HepG2 (cell line): ENCODE measurements around the gene SERPINA9. TPM values are rescaled to one million over a fixed set of nuclear protein-coding genes. Genes with fewer than 3 reads are reported as not detected.

ENCODE experiments used
- FOXO1 ChIP-seq: sonication (generic); formaldehyde crosslinking; IDR thresholded peaks from 2 replicates; pipeline ENCODE4 v1.4.0; 2020; ENCODE audit warnings: missing genetic modification reagents
- GABPB1 ChIP-seq: IDR thresholded peaks from 2 replicates; pipeline ENCODE4 v1.6.1; 2016; ENCODE audit warnings: mild to moderate bottlenecking, missing genetic modification reagents, moderate library complexity, missing compliant biosample characterization
- HNRNPLL ChIP-seq: fragments of 200-400 bp; formaldehyde crosslinking; IDR thresholded peaks from 2 replicates; pipeline ENCODE4 v1.6.1; 2017; ENCODE audit warnings: mild to moderate bottlenecking, low read depth, low read length; ENCODE audit not compliant: poor library complexity, severe bottlenecking
- MAFG ChIP-seq: sonication (generic); formaldehyde crosslinking; IDR thresholded peaks from 2 replicates; pipeline ENCODE4 v1.5.1; 2020; ENCODE audit warnings: mild to moderate bottlenecking, missing genetic modification reagents
- MTA1 ChIP-seq: sonication (generic); formaldehyde crosslinking; IDR thresholded peaks from 2 replicates; pipeline ENCODE4 v1.4.0; 2020; ENCODE audit warnings: missing genetic modification reagents, mild to moderate bottlenecking, borderline replicate concordance
- POGK ChIP-seq: sonication (generic); formaldehyde crosslinking; conservative IDR thresholded peaks from 2 replicates; pipeline ENCODE4 v1.8.0; 2022; ENCODE audit warnings: mild to moderate bottlenecking, moderate library complexity, missing genetic modification reagents
- PREB ChIP-seq: sonication (generic); formaldehyde crosslinking; IDR thresholded peaks from 2 replicates; pipeline ENCODE4 v1.4.0; 2020; ENCODE audit warnings: missing genetic modification reagents
- RXRB ChIP-seq: IDR thresholded peaks from 2 replicates; pipeline ENCODE4 v1.6.1; 2016; ENCODE audit warnings: borderline replicate concordance, missing genetic modification reagents, missing compliant biosample characterization
- SMAD1 ChIP-seq: sonication (generic); formaldehyde crosslinking; IDR thresholded peaks from 2 replicates; pipeline ENCODE4 v1.4.0; 2020; ENCODE audit warnings: missing genetic modification reagents, low read depth, mild to moderate bottlenecking, borderline replicate concordance
- SNRNP70 ChIP-seq: fragments of 200-400 bp; formaldehyde crosslinking; IDR thresholded peaks from 2 replicates; pipeline ENCODE4 v1.6.1; 2017; ENCODE audit warnings: mild to moderate bottlenecking, low read depth, low read length, moderate library complexity
- TBX2 ChIP-seq: sonication (generic); formaldehyde crosslinking; IDR thresholded peaks from 2 replicates; pipeline ENCODE4 v1.5.0; 2020; ENCODE audit warnings: missing genetic modification reagents, mild to moderate bottlenecking, borderline replicate concordance
- ZBTB1 ChIP-seq: sonication (generic); formaldehyde crosslinking; IDR thresholded peaks from 2 replicates; pipeline ENCODE4 v1.4.0; 2020; ENCODE audit warnings: missing genetic modification reagents, borderline replicate concordance
- ZFP36L2 ChIP-seq: sonication (generic); formaldehyde crosslinking; IDR thresholded peaks from 2 replicates; pipeline ENCODE4 v1.4.0; 2020; ENCODE audit warnings: missing genetic modification reagents
- ZNF18 ChIP-seq: sonication (generic); formaldehyde crosslinking; IDR thresholded peaks from 2 replicates; pipeline ENCODE4 v1.8.0; 2022; ENCODE audit warnings: mild to moderate bottlenecking, missing genetic modification reagents; ENCODE audit not compliant: insufficient replicate concordance
- ZNF503 ChIP-seq: sonication (generic); formaldehyde crosslinking; IDR thresholded peaks from 2 replicates; pipeline ENCODE4 v1.4.0; 2020; ENCODE audit warnings: missing genetic modification reagents
- ZNF710 ChIP-seq: sonication (generic); formaldehyde crosslinking; IDR thresholded peaks from 2 replicates; pipeline ENCODE4 v1.5.0; 2020; ENCODE audit warnings: mild to moderate bottlenecking, missing genetic modification reagents, borderline replicate concordance
- ZNF746 ChIP-seq: sonication (generic); formaldehyde crosslinking; IDR thresholded peaks from 2 replicates; pipeline ENCODE4 v1.8.0; 2022; ENCODE audit warnings: mild to moderate bottlenecking, missing genetic modification reagents
- ZNF800 ChIP-seq: sonication (generic); formaldehyde crosslinking; IDR thresholded peaks from 2 replicates; pipeline ENCODE4 v1.4.0; 2020; ENCODE audit warnings: missing genetic modification reagents
- polyA plus RNA-seq, 8 experiments: library from polyadenylated mRNA; depleted of rRNA in 3 of 8; stranded (reverse) in 7 of 8; unstranded in 1 of 8; fragments of >200 nt; fragmentation: Illumina TruSeq in 4 of 8; extraction: Trizol in 4 of 8; gene quantifications; 2 replicates each; pipeline versions ENCODE4 v1.2.1 to v1.2.3, GENCODE V29; 2011 to 2016; ENCODE audit warnings: low read depth in 4 of 8, missing spikeins in 1 of 8, mixed read lengths in 1 of 8; ENCODE audit not compliant: insufficient read depth in 1 of 8
- total RNA-seq, 5 experiments: library from RNA; depleted of rRNA; stranded (reverse); fragments of >200 nt; fragmentation: Illumina TruSeq; extraction: Trizol; gene quantifications; 2 replicates each; pipeline ENCODE4 v1.2.3, GENCODE V29; 2016; ENCODE audit warnings: low read depth in 1 of 5

The SERPINA9 gene
- total and polyA plus RNA-seq, 2 of the 13 experiments (the other 11 are each of a cell fraction or from before 2014, with no cell fraction given), result 0.21 TPM; not detected in 1

GRCh38 chr14:94451091-94451771, 24.8 kb downstream of the SERPINA9 start (continued):
- no peak; the same call in 1 of the 2 replicates for TF ChIP-seq SMAD1
- TF ChIP-seq ZFP36L2 (CRISPR knock-in tag), result no peak
- no peak for TF ChIP-seq ZNF18 (CRISPR knock-in tag)
- TF ChIP-seq ZBTB1 (CRISPR knock-in tag), result no peak
- TF ChIP-seq ZNF503 (CRISPR knock-in tag), result no peak
- no peak for TF ChIP-seq ZNF800 (CRISPR knock-in tag)
- peak; percentile 61 for TF ChIP-seq FOXO1 (CRISPR knock-in tag)
- TF ChIP-seq SNRNP70, result no peak
- no peak for TF ChIP-seq HNRNPLL
- TF ChIP-seq RXRB (CRISPR knock-in tag), result peak; percentile 65; the same call in 1 of the 2 replicates
- no peak for TF ChIP-seq MAFG
- no peak for TF ChIP-seq GABPB1 (CRISPR knock-in tag)
- no peak for TF ChIP-seq MTA1 (CRISPR knock-in tag)
- peak; percentile 65; the same call in 1 of the 2 replicates for TF ChIP-seq ZNF710
- peak; percentile 80 for TF ChIP-seq TBX2
- no peak for TF ChIP-seq PREB
- 0 out of 2 replicates have a peak, but pooled peaks have one; percentile 58 for TF ChIP-seq POGK
- TF ChIP-seq ZNF746, result peak; percentile 20; the same call in 1 of the 2 replicates
